Measurements from ENCODE around the gene MNAT1.

Gene MNAT1

GRCh38 chr14:60863249-60863648 lies 128.7 kb downstream of the MNAT1 start:
- H3K79me1 ChIP-seq (ENCODE audit: low read depth, low read length) = no peaks in the 10 kb centered on the region
- no peaks in the 10 kb centered on the region for H3K9me3 ChIP-seq (replicated peaks in 1 of 2; ENCODE audit: control insufficient read depth in 2 of 2, insufficient read depth in 1 of 2, low read depth in 1 of 2, low read length in 2 of 2)
- H3K36me3 ChIP-seq (replicated peaks in 1 of 2; ENCODE audit: control insufficient read depth in 2 of 2, insufficient read depth in 2 of 2, low read length in 2 of 2) = no peaks in the 10 kb centered on the region
- H4K91ac ChIP-seq (ENCODE audit: low read depth, low read length, poor library complexity) = no peak overlapping the region
- H3K18ac ChIP-seq (ENCODE audit: low read length) = no peak overlapping the region
- H3K4ac ChIP-seq (ENCODE audit: low read length) = no peak overlapping the region
- no peak overlapping the region for H4K8ac ChIP-seq (ENCODE audit: low read depth, low read length)
- no peaks in the 10 kb centered on the region for H3K27me3 ChIP-seq (ENCODE audit: control insufficient read depth in 3 of 3, insufficient read depth in 3 of 3, low read depth in 1 of 3, low read length in 3 of 3)
- H2AK5ac ChIP-seq (ENCODE audit: low read depth, low read length) = no peak overlapping the region
- no peak overlapping the region for H2BK15ac ChIP-seq (ENCODE audit: low read length)
- no peak overlapping the region for H3K9ac ChIP-seq (ENCODE audit: low read depth, low read length, poor library complexity)
- no CpG with 5 or more reads among the region's 2 CpGs for WGBS, 2 donors (ENCODE audit: extremely low coverage in 2 of 2, insufficient read length in 2 of 2, insufficient replicate concordance in 1 of 2)
- H3K4me3 ChIP-seq (ENCODE audit: low read length in 2 of 2) = no peak overlapping the region
- H2BK5ac ChIP-seq (ENCODE audit: low read length) = no peak overlapping the region
- H3K4me1 ChIP-seq (ENCODE audit: control insufficient read depth in 2 of 2, insufficient read depth in 1 of 2, low read depth in 1 of 2, low read length in 2 of 2) = peaks cover 0 to 2% of the 10 kb centered on the region in 2 donors
- no peak overlapping the region for H2AFZ ChIP-seq (ENCODE audit: low read length)
- no peak overlapping the region for H3K23ac ChIP-seq (ENCODE audit: low read depth, low read length, poor library complexity)
- no peak overlapping the region for H3K4me2 ChIP-seq (ENCODE audit: insufficient read depth, low read length, poor library complexity, severe bottlenecking)
- H3K27ac ChIP-seq (replicated peaks; ENCODE audit: low read length) = no peak overlapping the region
- no peak for DNase-seq (ENCODE audit: low spot score)
- H3K14ac ChIP-seq (ENCODE audit: low read length) = no peak overlapping the region
- no peak overlapping the region for H2BK12ac ChIP-seq (ENCODE audit: low read length)
- H2BK120ac ChIP-seq (ENCODE audit: low read depth, low read length) = no peak overlapping the region

GRCh38 chr14:60865378-60866127 lies 131.0 kb downstream of the MNAT1 start:
- H2BK15ac ChIP-seq (ENCODE audit: low read length) = no peak overlapping the region
- no peak overlapping the region for H3K4me2 ChIP-seq (ENCODE audit: insufficient read depth, low read length, poor library complexity, severe bottlenecking)
- peaks cover 0 to 2% of the 10 kb centered on the region in 2 donors for H3K4me1 ChIP-seq (ENCODE audit: control insufficient read depth in 2 of 2, insufficient read depth in 1 of 2, low read depth in 1 of 2, low read length in 2 of 2)
- H3K27me3 ChIP-seq (ENCODE audit: control insufficient read depth in 3 of 3, insufficient read depth in 3 of 3, low read depth in 1 of 3, low read length in 3 of 3) = no peaks in the 10 kb centered on the region
- H2BK120ac ChIP-seq (ENCODE audit: low read depth, low read length) = no peak overlapping the region
- WGBS, 2 donors (ENCODE audit: extremely low coverage in 2 of 2, insufficient read length in 2 of 2, insufficient replicate concordance in 1 of 2) = no CpG with 5 or more reads among the region's 4 CpGs
- no peak overlapping the region for H2BK5ac ChIP-seq (ENCODE audit: low read length)
- no peaks in the 10 kb centered on the region for H3K9me3 ChIP-seq (replicated peaks in 1 of 2; ENCODE audit: control insufficient read depth in 2 of 2, insufficient read depth in 1 of 2, low read depth in 1 of 2, low read length in 2 of 2)
- H3K18ac ChIP-seq (ENCODE audit: low read length) = no peak overlapping the region
- no peak overlapping the region for H3K23ac ChIP-seq (ENCODE audit: low read depth, low read length, poor library complexity)
- no peak overlapping the region for H3K4ac ChIP-seq (ENCODE audit: low read length)
- H3K14ac ChIP-seq (ENCODE audit: low read length) = no peak overlapping the region
- H2AK5ac ChIP-seq (ENCODE audit: low read depth, low read length) = no peak overlapping the region
- H3K79me1 ChIP-seq (ENCODE audit: low read depth, low read length) = no peaks in the 10 kb centered on the region
- no peak for DNase-seq (ENCODE audit: low spot score)
- H3K27ac ChIP-seq (replicated peaks; ENCODE audit: low read length) = no peak overlapping the region
- no peak overlapping the region for H4K91ac ChIP-seq (ENCODE audit: low read depth, low read length, poor library complexity)
- no peaks in the 10 kb centered on the region for H3K36me3 ChIP-seq (replicated peaks in 1 of 2; ENCODE audit: control insufficient read depth in 2 of 2, insufficient read depth in 2 of 2, low read length in 2 of 2)
- no peak overlapping the region for H4K8ac ChIP-seq (ENCODE audit: low read depth, low read length)
- H3K9ac ChIP-seq (ENCODE audit: low read depth, low read length, poor library complexity) = no peak overlapping the region
- H3K4me3 ChIP-seq (ENCODE audit: low read length in 2 of 2) = no peak overlapping the region
- no peak overlapping the region for H2AFZ ChIP-seq (ENCODE audit: low read length)
- no peak overlapping the region for H2BK12ac ChIP-seq (ENCODE audit: low read length)

GRCh38 chr14:60867503-60868172 lies 133.1 kb downstream of the MNAT1 start:
- Histone ChIP-seq H2BK5ac (ENCODE audit: low read length) (no peak overlapping the region), H3K79me1 (ENCODE audit: low read depth, low read length) (no peaks in the 10 kb centered on the region), H4K8ac (ENCODE audit: low read depth, low read length) (no peak overlapping the region), H3K4me1 (ENCODE audit: control insufficient read depth in 2 of 2, insufficient read depth in 1 of 2, low read depth in 1 of 2, low read length in 2 of 2) (no peaks in the 10 kb centered on the region), H3K14ac (ENCODE audit: low read length) (no peak overlapping the region), H3K4me3 (ENCODE audit: low read length in 2 of 2) (no peak overlapping the region), H3K27me3 (ENCODE audit: control insufficient read depth in 3 of 3, insufficient read depth in 3 of 3, low read depth in 1 of 3, low read length in 3 of 3) (no peaks in the 10 kb centered on the region), H2AK5ac (ENCODE audit: low read depth, low read length) (no peak overlapping the region), H3K9me3 (replicated peaks in 1 of 2; ENCODE audit: control insufficient read depth in 2 of 2, insufficient read depth in 1 of 2, low read depth in 1 of 2, low read length in 2 of 2) (no peaks in the 10 kb centered on the region), H3K4me2 (ENCODE audit: insufficient read depth, low read length, poor library complexity, severe bottlenecking) (no peak overlapping the region), H3K18ac (ENCODE audit: low read length) (no peak overlapping the region), H3K4ac (ENCODE audit: low read length) (no peak overlapping the region), H2AFZ (ENCODE audit: low read length) (no peak overlapping the region), H3K23ac (ENCODE audit: low read depth, low read length, poor library complexity) (no peak overlapping the region), H2BK120ac (ENCODE audit: low read depth, low read length) (no peak overlapping the region), H2BK15ac (ENCODE audit: low read length) (no peak overlapping the region), H3K36me3 (replicated peaks in 1 of 2; ENCODE audit: control insufficient read depth in 2 of 2, insufficient read depth in 2 of 2, low read length in 2 of 2) (no peaks in the 10 kb centered on the region), H4K91ac (ENCODE audit: low read depth, low read length, poor library complexity) (no peak overlapping the region), H3K9ac (ENCODE audit: low read depth, low read length, poor library complexity) (no peak overlapping the region), H2BK12ac (ENCODE audit: low read length) (no peak overlapping the region), H3K27ac (replicated peaks; ENCODE audit: low read length) (no peak overlapping the region)
- no peak for DNase-seq (ENCODE audit: low spot score)

GRCh38 chr14:60878121-60878520 lies 143.6 kb downstream of the MNAT1 start:
- H3K4me2 ChIP-seq (ENCODE audit: insufficient read depth, low read length, poor library complexity, severe bottlenecking) = no peak overlapping the region
- no peak overlapping the region for H2BK12ac ChIP-seq (ENCODE audit: low read length)
- no peak overlapping the region for H3K9ac ChIP-seq (ENCODE audit: low read depth, low read length, poor library complexity)
- H4K8ac ChIP-seq (ENCODE audit: low read depth, low read length) = no peak overlapping the region
- no peak overlapping the region for H3K4ac ChIP-seq (ENCODE audit: low read length)
- H3K4me1 ChIP-seq (ENCODE audit: control insufficient read depth in 2 of 2, insufficient read depth in 1 of 2, low read depth in 1 of 2, low read length in 2 of 2) = no peaks in the 10 kb centered on the region
- H2BK120ac ChIP-seq (ENCODE audit: low read depth, low read length) = no peak overlapping the region
- H2BK5ac ChIP-seq (ENCODE audit: low read length) = no peak overlapping the region
- H3K4me3 ChIP-seq (ENCODE audit: low read length in 2 of 2) = no peak overlapping the region
- H3K27me3 ChIP-seq (ENCODE audit: control insufficient read depth in 3 of 3, insufficient read depth in 3 of 3, low read depth in 1 of 3, low read length in 3 of 3) = no peaks in the 10 kb centered on the region
- H2AK5ac ChIP-seq (ENCODE audit: low read depth, low read length) = no peak overlapping the region
- H3K9me3 ChIP-seq (replicated peaks in 1 of 2; ENCODE audit: control insufficient read depth in 2 of 2, insufficient read depth in 1 of 2, low read depth in 1 of 2, low read length in 2 of 2) = peaks cover 0 to 9% of the 10 kb centered on the region in 2 donors
- no peak for DNase-seq (ENCODE audit: low spot score)
- H3K14ac ChIP-seq (ENCODE audit: low read length) = no peak overlapping the region
- WGBS, 2 donors (ENCODE audit: extremely low coverage in 2 of 2, insufficient read length in 2 of 2, insufficient replicate concordance in 1 of 2) = no CpG with 5 or more reads among the region's 1 CpG
- H3K23ac ChIP-seq (ENCODE audit: low read depth, low read length, poor library complexity) = no peak overlapping the region
- no peak overlapping the region for H4K91ac ChIP-seq (ENCODE audit: low read depth, low read length, poor library complexity)
- no peak overlapping the region for H3K18ac ChIP-seq (ENCODE audit: low read length)
- H2BK15ac ChIP-seq (ENCODE audit: low read length) = no peak overlapping the region
- peaks cover 0 to 23% of the 10 kb centered on the region in 2 donors for H3K36me3 ChIP-seq (replicated peaks in 1 of 2; ENCODE audit: control insufficient read depth in 2 of 2, insufficient read depth in 2 of 2, low read length in 2 of 2)
- H3K79me1 ChIP-seq (ENCODE audit: low read depth, low read length) = no peaks in the 10 kb centered on the region
- H2AFZ ChIP-seq (ENCODE audit: low read length) = no peak overlapping the region
- H3K27ac ChIP-seq (replicated peaks; ENCODE audit: low read length) = no peak overlapping the region
